HG03060 (cell line): ENCODE measurements around the gene ADAMTS20.

Experiments
- ATAC-seq: cut with Tn5 transposase; IDR thresholded peaks from one replicate; pipeline ENCODE4 v1.9.1; 2021; ENCODE audit warnings: low read depth, moderate number of reproducible peaks; ENCODE audit not compliant: unreplicated experiment

ADAMTS20 gene

GRCh38 chr12:43320281-43320680, 231.7 kb downstream of the ADAMTS20 start:
- ATAC-seq, result no peak

GRCh38 chr12:43318021-43318420, 234.0 kb downstream of the ADAMTS20 start:
- no peak for ATAC-seq

- ATAC-seq, result no peak
Measured at GRCh38 chr12:43317156-43317555, 234.8 kb downstream of the ADAMTS20 start.

GRCh38 chr12:43316520-43316919, 235.5 kb downstream of the ADAMTS20 start:
- ATAC-seq, result no peak

- ATAC-seq, result no peak
Measured at GRCh38 chr12:43315961-43316360, 236.0 kb downstream of the ADAMTS20 start.

- ATAC-seq, result no peak
Measured at GRCh38 chr12:43312991-43313505, 239.0 kb downstream of the ADAMTS20 start.

- no peak for ATAC-seq
Measured at GRCh38 chr12:43310596-43310995, 241.4 kb downstream of the ADAMTS20 start.

GRCh38 chr12:43309959-43310358, 242.0 kb downstream of the ADAMTS20 start:
- no peak for ATAC-seq

GRCh38 chr12:43308776-43309175, 243.2 kb downstream of the ADAMTS20 start:
- no peak for ATAC-seq

GRCh38 chr12:43307126-43307525, 244.9 kb downstream of the ADAMTS20 start:
- no peak for ATAC-seq

- no peak for ATAC-seq
Measured at GRCh38 chr12:43306066-43306465, 245.9 kb downstream of the ADAMTS20 start.

GRCh38 chr12:43305065-43305464, 246.9 kb downstream of the ADAMTS20 start:
- ATAC-seq, result no peak
